GM23338 (cell line): Measurements from ENCODE around the gene ADGRL3. TPM values are rescaled to one million over a fixed set of nuclear protein-coding genes. Genes with fewer than 3 reads are reported as not detected.

Source experiments
- ATAC-seq: fragments of 200-7000 bp; cut with Tn5 transposase; 3 replicates; pipeline ENCODE4 v1.9.1; 2020
- DNase-seq: peaks from one replicate; pipeline ENCODE4 v3.0.0-alpha.2; 2015; ENCODE audit warnings: low spot score
- H2AFZ ChIP-seq: fragments of 200-600 bp; sonication (generic); 2 replicates; pipeline ENCODE4 v1.8.0; 2016; ENCODE audit warnings: antibody characterized with exemption, mild to moderate bottlenecking, moderate library complexity
- H3F3A ChIP-seq: fragments of 200-600 bp; sonication (generic); replicated peaks from 2 replicates; pipeline ENCODE4 v1.8.0; 2017; ENCODE audit warnings: antibody characterized with exemption, mixed run types, low read depth
- H3K27ac ChIP-seq: fragments of 200-600 bp; sonication (generic); 2 replicates; pipeline ENCODE4 v1.6.1; 2016; ENCODE audit warnings: low read depth
- H3K27me3 ChIP-seq: fragments of 200-600 bp; sonication (generic); 2 replicates; pipeline ENCODE4 v1.8.0; 2016; ENCODE audit warnings: mild to moderate bottlenecking, mixed run types, moderate library complexity; ENCODE audit not compliant: insufficient read depth
- H3K36me3 ChIP-seq: fragments of 200-600 bp; sonication (generic); 2 replicates; pipeline ENCODE4 v1.8.0; 2016; ENCODE audit warnings: mild to moderate bottlenecking; ENCODE audit not compliant: insufficient read depth
- H3K4me1 ChIP-seq: fragments of 200-600 bp; sonication (generic); 2 replicates; pipeline ENCODE4 v1.8.0; 2016; ENCODE audit warnings: mild to moderate bottlenecking, moderate library complexity; ENCODE audit not compliant: insufficient read depth
- H3K4me2 ChIP-seq: fragments of 200-600 bp; sonication (generic); 2 replicates; pipeline ENCODE4 v1.7.1; 2017; ENCODE audit warnings: mixed run types
- H3K4me3 ChIP-seq: fragments of 200-600 bp; sonication (generic); 2 replicates; pipeline ENCODE4 v1.6.1; 2016; ENCODE audit warnings: mixed run types
- H3K79me2 ChIP-seq: fragments of 200-600 bp; sonication (generic); replicated peaks from 2 replicates; pipeline ENCODE4 v1.8.0; 2017; ENCODE audit warnings: mild to moderate bottlenecking; ENCODE audit not compliant: insufficient read depth
- H3K9me2 ChIP-seq: fragments of 200-600 bp; sonication (generic); 2 replicates; pipeline ENCODE4 v1.8.0; 2017; ENCODE audit not compliant: insufficient read depth
- H4K20me1 ChIP-seq: fragments of 200-600 bp; sonication (generic); replicated peaks from 2 replicates; pipeline ENCODE4 v1.8.0; 2017; ENCODE audit warnings: mild to moderate bottlenecking; ENCODE audit not compliant: insufficient read depth
- H3K27ac Mint-ChIP-seq: 2 replicates; pipeline ENCODE4 v1.8.0; 2020; ENCODE audit warnings: inconsistent platforms, mild to moderate bottlenecking, moderate library complexity, mixed read lengths
- H3K27me3 Mint-ChIP-seq: 3 replicates; pipeline ENCODE4 v1.8.0; 2022; ENCODE audit warnings: low read depth, mild to moderate bottlenecking, moderate library complexity, mixed read lengths, inconsistent platforms; ENCODE audit not compliant: insufficient read depth, poor library complexity
- H3K36me3 Mint-ChIP-seq: 3 replicates; pipeline ENCODE4 v1.8.0; 2021; ENCODE audit warnings: low read depth, mild to moderate bottlenecking, inconsistent platforms, moderate library complexity, mixed read lengths
- H3K4me1 Mint-ChIP-seq: 3 replicates; pipeline ENCODE4 v1.8.0; 2020; ENCODE audit warnings: mild to moderate bottlenecking, inconsistent platforms, mixed read lengths
- H3K4me3 Mint-ChIP-seq: 3 replicates; pipeline ENCODE4 v1.8.0; 2021; ENCODE audit warnings: moderate library complexity, mild to moderate bottlenecking, inconsistent platforms, mixed read lengths
- H3K9me3 Mint-ChIP-seq: 3 replicates; pipeline ENCODE4 v1.8.0; 2020; ENCODE audit warnings: moderate library complexity, mild to moderate bottlenecking, inconsistent platforms, mixed read lengths
- CREB1 ChIP-seq: fragments of 250-450 bp; sonication (Bioruptor Pico); IDR thresholded peaks from 2 replicates; pipeline ENCODE4 v1.5.0; 2020; ENCODE audit warnings: low read depth, mild to moderate bottlenecking, moderate library complexity
- CTCF ChIP-seq, 2 experiments: fragments of 200-600 bp in 1 of 2; sonication (generic) in 1 of 2; conservative IDR thresholded peaks; 2 replicates each; pipeline versions ENCODE4 v1.5.1 to v1.6.1; 2016 to 2017; ENCODE audit warnings: antibody characterized with exemption in 2 of 2, low read depth in 2 of 2, mild to moderate bottlenecking in 2 of 2, moderate library complexity in 1 of 2
- ETS1 ChIP-seq: IDR thresholded peaks from 2 replicates; pipeline ENCODE4 v1.6.1; 2016; ENCODE audit warnings: antibody characterized with exemption
- EZH2 ChIP-seq: fragments of 200-600 bp; sonication (generic); IDR thresholded peaks from one replicate; pipeline ENCODE4 v1.8.0; 2017; ENCODE audit warnings: antibody characterized with exemption, mild to moderate bottlenecking, low read depth; ENCODE audit not compliant: unreplicated experiment
- EZH2phosphoT487 ChIP-seq: fragments of 200-600 bp; sonication (generic); IDR thresholded peaks from one replicate; pipeline ENCODE4 v1.8.1; 2018; ENCODE audit warnings: antibody characterized with exemption; ENCODE audit not compliant: unreplicated experiment
- JUNB ChIP-seq: IDR thresholded peaks from one replicate; pipeline ENCODE4 v1.6.1; 2016; ENCODE audit warnings: antibody characterized with exemption; ENCODE audit not compliant: unreplicated experiment
- NANOG ChIP-seq: IDR thresholded peaks from 2 replicates; pipeline ENCODE4 v1.6.1; 2016; ENCODE audit warnings: antibody characterized with exemption, borderline replicate concordance
- POLR2AphosphoS5 ChIP-seq: IDR thresholded peaks from 2 replicates; pipeline ENCODE4 v1.6.1; 2016; ENCODE audit warnings: antibody characterized with exemption, low read depth
- REST ChIP-seq: IDR thresholded peaks from one replicate; pipeline ENCODE4 v1.6.1; 2018; ENCODE audit warnings: antibody characterized with exemption; ENCODE audit not compliant: unreplicated experiment
- STAT1 ChIP-seq: IDR thresholded peaks from one replicate; pipeline ENCODE4 v1.6.1; 2016; ENCODE audit warnings: antibody characterized with exemption; ENCODE audit not compliant: unreplicated experiment
- ZNF114 ChIP-seq: fragments of 250-450 bp; sonication (Bioruptor Pico); IDR thresholded peaks from 2 replicates; pipeline ENCODE4 v1.5.0; 2020; ENCODE audit warnings: mild to moderate bottlenecking, moderate library complexity
- ZNF331 ChIP-seq: fragments of 250-450 bp; sonication (Bioruptor Pico); IDR thresholded peaks from 2 replicates; pipeline ENCODE4 v1.5.0; 2020; ENCODE audit warnings: low read depth, mild to moderate bottlenecking, moderate library complexity
- ZNF462 ChIP-seq: fragments of 250-450 bp; sonication (Bioruptor Pico); IDR thresholded peaks from 2 replicates; pipeline ENCODE4 v1.5.0; 2020; ENCODE audit warnings: mild to moderate bottlenecking, moderate library complexity
- polyA plus RNA-seq: library from polyadenylated mRNA; unstranded; fragments of >200 nt; fragmentation: Nextera tagmentation; extraction: Ambion mirVana; gene quantifications from 2 replicates; pipeline ENCODE4 v1.2.1, GENCODE V29; 2016
- total RNA-seq: library from RNA; depleted of rRNA; stranded (reverse); fragments of >200 nt; shearing (Covaris generic); gene quantifications from 2 replicates; pipeline ENCODE4 v1.2.3, GENCODE V29; 2014

The ADGRL3 gene
- total and polyA plus RNA-seq, 2 experiments from 2014 or later: 9.7 to 16.5 TPM

GRCh38 chr4:61177367-61177766 lies 22.8 kb upstream of the ADGRL3 start:
- H2AFZ ChIP-seq: no peak overlapping the region
- H3K9me2 ChIP-seq: no peaks in the 10 kb centered on the region
- TF ChIP-seq EZH2phosphoT487: no peak
- no peak for TF ChIP-seq ZNF114 (CRISPR knock-in tag)
- TF ChIP-seq POLR2AphosphoS5: no peak
- TF ChIP-seq CTCF (conservative IDR thresholded peaks at IDR 0.05; ENCODE audit: low read depth in 2 of 2): no peak
- no peak for TF ChIP-seq EZH2
- no peak for TF ChIP-seq ZNF462 (CRISPR knock-in tag)
- no peak for TF ChIP-seq ZNF331 (CRISPR knock-in tag)
- TF ChIP-seq CREB1: no peak
- no peak for TF ChIP-seq ETS1
- no peak for TF ChIP-seq STAT1
- TF ChIP-seq REST: no peak
- TF ChIP-seq NANOG: no peak
- no peak for TF ChIP-seq JUNB
- H3K4me1 Mint-ChIP-seq: peaks cover 3% of the 10 kb centered on the region; the same call in 2 of the 3 replicates
- no peak overlapping the region for H3K4me2 ChIP-seq
- no peaks in the 10 kb centered on the region for H3K79me2 ChIP-seq
- ATAC-seq: no peak
- no peak overlapping the region for H3K4me3 ChIP-seq
- no peaks in the 10 kb centered on the region for H3F3A ChIP-seq
- no peaks in the 10 kb centered on the region for H3K9me3 Mint-ChIP-seq
- peaks cover 4% of the 10 kb centered on the region; the same call in 1 of the 2 replicates for H3K4me1 ChIP-seq
- no peaks in the 10 kb centered on the region for H3K36me3 Mint-ChIP-seq
- no peak overlapping the region for H3K27ac ChIP-seq
- H3K27me3 ChIP-seq: no peaks in the 10 kb centered on the region
- no peaks in the 10 kb centered on the region for H4K20me1 ChIP-seq
- no peaks in the 10 kb centered on the region for H3K36me3 ChIP-seq
- no peaks in the 10 kb centered on the region for H3K27me3 Mint-ChIP-seq
- DNase-seq: no peak
- no peak overlapping the region for H3K4me3 Mint-ChIP-seq
- H3K27ac Mint-ChIP-seq: no peak overlapping the region
